ENCODE data around the gene ESRRA.
A peak's percentile ranks its signal among the peaks of the same experiment; 100 is the strongest.

ESRRA gene

DNA sequence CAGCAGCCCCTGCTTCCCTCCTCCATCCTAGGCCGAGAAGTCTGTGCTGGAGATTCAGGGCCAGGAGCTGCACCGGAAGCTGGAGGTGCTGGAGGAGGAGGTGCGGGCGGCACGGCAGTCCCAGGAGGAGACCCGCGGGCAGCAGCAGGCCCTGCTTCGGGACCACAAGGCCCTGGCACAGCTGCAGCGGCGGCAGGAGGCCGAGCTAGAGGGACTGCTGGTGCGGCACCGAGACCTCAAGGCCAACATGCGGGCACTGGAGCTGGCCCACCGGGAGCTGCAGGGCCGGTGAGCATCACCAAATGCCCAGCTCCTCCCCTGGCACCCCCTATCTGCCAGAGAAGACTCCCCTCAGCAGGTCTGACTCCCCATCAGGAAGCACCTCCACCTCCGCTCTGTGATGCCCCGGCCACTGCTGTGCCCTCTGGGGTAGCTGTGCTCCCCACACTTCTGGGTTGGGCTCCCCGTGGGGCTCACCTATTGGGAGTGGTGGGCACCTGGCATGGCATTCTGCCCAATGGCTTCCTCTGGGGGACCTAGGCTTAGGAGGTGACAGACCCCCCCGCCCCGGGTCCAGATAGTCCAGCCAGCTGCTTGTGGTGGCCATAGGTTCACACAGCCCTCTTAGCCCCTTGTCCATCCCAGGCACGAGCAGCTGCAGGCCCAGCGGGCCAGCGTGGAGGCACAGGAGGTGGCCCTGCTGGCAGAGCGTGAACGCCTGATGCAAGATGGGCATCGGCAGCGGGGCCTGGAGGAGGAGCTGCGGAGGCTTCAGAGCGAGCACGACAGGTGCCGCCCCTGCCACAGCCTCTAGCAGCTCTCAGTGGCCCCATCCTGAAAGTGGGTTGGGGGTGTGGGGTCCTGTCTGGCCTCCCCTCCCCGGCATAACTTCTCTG lies 47.0 kb downstream of the ESRRA start:
- no peak for DNase-seq (ENCODE audit: low read depth)

DNA sequence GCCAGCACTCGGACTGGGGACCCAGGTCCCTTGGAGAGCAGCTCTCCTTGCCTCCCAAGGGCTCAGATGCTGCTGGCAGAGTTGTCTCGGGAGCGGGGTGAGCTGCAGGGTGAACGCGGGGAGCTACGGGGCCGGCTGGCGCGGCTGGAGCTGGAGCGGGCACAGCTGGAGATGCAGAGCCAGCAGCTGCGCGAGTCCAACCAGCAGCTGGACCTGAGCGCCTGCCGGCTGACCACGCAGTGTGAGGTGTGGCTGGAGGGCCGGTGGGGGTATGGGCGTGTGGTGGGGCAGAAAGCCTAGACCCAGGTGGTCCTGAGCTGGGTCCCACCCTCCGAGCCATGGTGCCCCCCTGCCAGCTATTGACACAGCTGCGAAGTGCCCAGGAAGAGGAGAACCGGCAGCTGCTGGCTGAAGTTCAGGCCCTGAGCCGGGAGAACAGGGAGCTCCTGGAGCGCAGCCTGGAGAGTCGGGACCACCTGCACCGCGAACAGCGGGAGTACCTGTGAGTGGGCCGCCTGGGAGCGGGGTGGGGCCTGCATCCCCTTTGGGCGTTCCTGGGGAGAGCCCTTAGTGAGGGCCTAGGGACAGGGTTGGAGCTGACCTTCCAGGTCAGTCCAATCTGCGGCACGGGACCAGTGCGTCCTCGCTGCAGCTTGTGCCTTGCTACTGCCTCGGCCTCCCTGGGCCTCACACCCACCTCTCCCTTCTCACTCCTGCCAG lies 47.8 kb downstream of the ESRRA start:
- DNase-seq (ENCODE audit: low read depth), result no peak

DNA sequence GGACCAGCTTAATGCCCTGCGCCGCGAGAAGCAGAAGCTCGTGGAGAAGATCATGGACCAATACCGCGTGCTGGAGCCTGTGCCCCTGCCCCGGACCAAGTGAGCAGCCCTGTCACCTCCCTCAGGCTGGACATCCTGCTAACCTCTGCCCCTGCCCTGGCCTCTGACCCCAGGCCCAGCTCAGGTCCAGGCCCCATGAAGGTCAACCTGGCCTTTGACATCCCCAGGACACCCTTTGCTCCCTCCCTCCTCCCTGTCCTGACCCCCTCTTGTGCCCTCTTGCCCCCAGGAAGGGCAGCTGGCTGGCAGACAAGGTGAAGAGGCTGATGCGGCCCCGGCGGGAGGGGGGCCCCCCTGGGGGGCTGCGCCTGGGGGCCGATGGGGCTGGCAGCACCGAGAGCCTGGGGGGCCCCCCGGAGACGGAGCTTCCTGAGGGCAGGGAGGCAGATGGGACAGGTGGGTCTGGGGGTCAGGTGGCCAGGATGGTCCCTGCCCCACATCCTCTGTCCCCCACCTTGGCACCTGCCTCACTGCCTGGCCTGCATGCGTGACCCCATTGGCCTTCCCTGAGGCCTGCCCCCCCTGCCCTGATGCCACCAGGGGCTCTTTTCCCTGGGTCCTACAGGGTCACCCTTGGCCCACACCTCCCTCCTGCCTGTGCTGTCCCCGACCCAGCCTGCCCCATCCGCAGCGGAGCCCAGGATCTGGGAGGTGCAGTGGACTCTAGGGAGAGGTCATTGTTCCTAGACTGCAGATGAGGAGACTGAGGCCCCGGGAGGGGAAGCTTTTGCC lies 48.6 kb downstream of the ESRRA start:
- DNase-seq (ENCODE audit: low read depth), result no peak

DNA sequence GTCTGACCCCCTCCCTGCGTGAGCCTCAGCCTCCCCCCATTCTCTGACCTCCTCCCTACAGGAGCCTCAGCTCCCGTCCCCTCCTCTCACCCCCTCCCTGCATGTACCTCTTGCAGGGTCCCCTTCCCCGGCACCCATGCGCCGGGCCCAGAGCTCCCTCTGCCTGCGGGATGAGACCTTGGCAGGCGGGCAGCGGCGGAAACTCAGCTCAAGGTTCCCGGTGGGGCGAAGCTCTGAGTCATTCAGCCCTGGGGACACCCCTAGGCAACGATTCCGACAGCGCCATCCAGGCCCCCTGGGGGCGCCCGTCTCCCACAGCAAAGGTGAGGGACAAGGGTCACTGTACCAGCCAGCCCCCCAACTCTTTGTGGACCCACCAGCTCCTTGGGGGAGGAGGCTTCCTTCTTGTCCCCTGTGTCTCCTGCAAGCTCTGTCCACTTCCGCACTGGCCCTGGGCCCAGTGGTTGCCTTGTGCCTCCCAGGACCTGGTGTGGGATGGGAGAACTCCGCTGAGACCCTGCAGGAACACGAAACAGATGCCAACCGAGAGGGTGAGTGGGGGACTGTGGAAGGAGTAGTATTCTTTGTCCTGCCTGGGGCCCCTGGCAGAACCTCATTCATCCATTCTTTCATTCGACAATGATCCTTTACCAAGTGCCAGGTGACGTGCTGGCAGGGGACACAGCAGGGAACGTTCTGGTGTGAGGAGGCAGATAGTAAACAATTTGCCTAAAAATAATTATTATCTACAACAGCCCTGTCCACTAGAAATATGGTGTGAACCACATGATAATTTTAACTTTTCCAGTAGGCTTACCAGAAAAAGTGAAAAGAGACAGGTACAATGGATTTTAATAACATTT lies 50.0 kb downstream of the ESRRA start:
- DNase-seq (ENCODE audit: low read depth), result peak; percentile 74

DNA sequence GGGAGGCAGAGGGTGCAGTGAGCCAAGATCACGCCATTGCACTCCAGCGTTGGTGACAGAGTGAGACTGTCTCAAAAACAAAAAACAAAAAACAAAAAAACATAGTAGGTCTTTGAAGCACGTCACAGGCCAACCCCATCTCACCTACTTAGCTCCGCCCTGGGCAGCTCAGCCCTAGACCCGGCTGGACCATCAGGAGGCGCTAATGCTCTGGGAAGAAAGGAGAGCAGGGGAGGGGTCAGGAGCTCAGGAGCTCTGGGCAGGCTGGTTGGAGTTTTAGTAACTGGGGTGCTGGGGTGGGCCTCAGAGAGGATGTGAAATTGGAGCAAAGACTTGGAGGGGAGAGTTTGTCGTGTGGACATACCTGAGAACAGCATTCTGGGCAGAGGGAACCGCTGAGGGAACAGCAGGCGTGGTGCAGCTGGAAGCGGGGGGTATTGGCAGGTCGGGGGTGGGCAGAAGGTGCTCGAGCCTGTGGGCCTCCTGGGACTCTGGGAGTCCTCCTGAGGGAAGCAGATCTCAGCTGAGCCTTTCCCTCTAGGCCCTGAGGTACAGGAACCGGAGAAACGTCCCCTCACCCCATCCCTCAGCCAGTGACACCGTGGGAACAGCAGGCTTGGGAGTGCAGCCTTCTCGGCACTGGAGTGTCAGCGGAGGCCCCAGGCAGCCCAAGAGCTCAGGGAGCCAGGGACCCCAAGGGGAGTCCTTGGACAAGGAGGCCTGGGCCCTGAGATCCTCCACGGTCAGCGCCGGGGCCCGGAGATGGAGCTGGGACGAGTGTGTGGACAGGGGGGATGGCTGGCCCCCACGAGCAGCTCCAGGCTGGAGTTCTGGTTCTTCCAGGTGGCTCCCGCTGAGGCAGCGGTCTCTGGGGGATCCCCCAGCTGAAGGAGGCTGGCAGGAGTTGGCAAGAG lies 51.4 kb downstream of the ESRRA start:
- DNase-seq (ENCODE audit: low read depth), result no peak

DNA sequence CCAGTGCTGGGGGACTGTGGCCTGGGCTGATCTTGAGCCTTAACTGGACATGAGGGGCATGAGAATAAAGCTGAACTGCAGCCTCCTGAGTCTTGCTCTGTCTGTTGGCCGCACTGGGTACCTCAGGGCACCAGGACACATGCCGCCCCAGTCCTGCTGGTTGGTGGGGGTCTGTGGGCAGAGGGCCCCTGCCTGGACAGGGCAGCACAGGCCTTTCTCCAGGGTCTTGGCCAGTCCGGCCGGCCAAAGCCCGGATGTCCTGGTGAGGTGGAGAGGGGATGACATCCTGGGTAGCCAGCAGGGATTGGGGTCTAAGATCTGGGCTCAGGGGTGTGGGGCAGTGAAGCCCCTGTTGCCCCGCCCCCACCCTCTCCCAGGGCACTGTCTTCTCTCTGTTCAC lies 52.1 kb downstream of the ESRRA start:
- no peak for DNase-seq (ENCODE audit: low read depth)

DNA sequence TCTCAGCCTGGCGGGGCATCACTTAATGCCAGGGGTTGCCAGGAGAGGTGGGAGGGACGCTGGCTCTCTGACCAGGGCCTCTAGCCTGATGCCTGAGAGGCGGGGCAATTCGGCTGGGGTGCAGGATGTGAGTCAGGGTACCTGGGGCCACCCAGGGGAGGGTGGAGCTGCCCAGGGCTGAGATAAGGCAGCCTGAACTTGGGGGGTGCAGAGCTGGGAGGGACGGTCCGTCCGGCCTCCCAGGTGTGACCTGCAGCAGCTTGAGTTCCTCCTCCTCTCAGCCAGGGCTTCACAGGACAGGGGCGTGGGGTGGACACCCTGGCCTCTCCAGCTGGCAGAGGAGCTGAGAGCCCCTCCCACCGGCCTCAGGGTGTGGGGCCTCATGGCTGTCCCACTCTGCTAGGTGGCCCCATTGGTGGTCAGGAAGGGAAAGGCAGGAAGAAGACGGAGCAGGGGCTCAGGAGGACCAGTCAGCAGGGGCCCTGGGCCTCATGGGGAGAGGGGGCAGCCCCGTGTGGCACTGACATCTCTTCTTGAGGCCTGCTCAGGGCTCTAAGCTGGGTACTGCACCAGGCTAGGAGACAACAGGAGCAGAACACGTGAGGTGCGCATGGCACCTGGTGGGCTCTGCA lies 52.7 kb downstream of the ESRRA start:
- no peak for DNase-seq (ENCODE audit: low read depth)

DNA sequence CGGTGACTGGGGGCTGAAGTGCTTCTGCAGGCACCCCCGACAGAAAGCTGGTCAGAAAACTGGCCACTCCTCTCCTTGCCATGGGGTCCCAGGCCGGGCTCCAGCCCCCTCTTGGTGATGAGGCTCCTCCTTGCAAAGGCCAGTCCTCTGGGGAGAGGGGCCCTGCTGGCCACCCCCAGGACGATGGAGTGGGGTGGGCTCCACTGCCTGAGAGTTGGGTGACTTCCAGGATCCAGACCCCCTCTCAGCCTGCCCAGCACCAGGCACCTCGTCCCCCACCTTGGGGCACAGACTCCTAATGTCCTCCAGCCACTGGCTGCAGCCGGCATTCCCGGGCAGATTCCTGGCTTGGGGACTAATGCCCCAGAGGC lies 53.2 kb downstream of the ESRRA start:
- DNase-seq (ENCODE audit: low read depth), result no peak

DNA sequence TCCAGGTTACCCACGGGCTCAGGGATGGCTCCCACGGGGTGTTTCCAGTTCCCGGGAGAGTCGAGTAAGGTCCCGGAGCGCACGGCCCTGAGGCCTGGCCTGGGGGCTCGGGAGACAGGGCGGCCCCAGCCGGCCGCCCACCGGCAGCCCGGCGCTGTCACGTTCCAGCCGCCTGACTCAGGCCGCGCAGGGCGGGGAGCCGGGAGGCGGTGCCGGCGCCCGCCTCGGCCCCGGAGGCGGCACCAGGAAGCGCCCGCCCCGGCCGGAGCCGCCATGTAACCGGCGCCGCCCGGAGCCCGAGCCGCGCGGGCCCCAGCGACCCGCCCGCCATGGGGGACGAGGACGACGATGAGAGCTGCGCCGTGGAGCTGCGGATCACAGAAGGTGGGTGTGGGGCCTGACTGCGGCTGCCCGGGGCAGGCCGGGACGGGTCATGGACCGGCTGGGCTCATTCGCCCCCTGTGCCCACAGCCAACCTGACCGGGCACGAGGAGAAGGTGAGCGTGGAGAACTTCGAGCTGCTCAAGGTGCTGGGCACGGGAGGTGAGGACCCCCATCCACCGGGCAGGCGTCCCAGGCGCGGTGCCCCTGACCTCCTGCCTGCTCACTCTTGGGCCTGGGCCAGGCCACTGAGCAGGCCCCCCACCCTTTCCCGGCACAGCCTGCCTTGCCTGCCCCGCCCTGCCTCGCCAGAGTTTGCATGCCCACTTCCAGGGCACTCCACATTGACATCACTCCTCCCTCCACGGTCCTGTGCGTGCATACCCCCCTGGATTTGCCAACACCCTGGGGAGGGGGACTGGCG lies 53.8 kb downstream of the ESRRA start, which contains the start of gene RPS6KA4:
RPS6KA4 (plus strand) TSS at position 256 of the 805 bp plus-strand sequence; CDS start at position 330, 74 bp downstream.
- peak; percentile 47 for DNase-seq (ENCODE audit: low read depth)

DNA sequence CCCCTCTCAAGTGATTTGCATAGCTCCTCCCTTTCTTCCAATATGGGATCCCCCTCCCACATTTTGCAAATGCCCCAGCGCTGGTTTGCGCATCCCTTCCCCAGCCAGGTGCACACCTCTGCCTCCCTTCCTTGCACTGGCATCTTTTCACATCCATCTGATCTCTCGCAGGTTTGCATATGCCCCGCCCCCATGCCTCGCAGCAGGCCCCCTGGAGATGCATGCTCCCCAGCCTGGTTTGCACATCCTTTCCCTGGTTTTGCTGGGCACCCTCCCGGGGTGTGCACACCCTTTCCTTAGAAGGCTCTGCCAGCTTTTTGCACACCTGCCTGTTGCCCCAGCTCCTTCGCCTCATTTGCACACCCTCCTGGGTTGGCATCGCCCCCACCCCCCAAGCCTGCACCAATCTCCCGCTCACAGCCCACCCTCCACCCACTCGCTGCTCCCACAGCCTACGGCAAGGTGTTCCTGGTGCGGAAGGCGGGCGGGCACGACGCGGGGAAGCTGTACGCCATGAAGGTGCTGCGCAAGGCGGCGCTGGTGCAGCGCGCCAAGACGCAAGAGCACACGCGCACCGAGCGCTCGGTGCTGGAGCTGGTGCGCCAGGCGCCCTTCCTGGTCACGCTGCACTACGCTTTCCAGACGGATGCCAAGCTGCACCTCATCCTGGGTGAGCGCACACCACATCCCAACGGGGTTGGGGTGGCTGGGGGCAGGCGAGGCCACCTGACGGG lies 54.6 kb downstream of the ESRRA start:
- DNase-seq (ENCODE audit: low read depth), result no peak

DNA sequence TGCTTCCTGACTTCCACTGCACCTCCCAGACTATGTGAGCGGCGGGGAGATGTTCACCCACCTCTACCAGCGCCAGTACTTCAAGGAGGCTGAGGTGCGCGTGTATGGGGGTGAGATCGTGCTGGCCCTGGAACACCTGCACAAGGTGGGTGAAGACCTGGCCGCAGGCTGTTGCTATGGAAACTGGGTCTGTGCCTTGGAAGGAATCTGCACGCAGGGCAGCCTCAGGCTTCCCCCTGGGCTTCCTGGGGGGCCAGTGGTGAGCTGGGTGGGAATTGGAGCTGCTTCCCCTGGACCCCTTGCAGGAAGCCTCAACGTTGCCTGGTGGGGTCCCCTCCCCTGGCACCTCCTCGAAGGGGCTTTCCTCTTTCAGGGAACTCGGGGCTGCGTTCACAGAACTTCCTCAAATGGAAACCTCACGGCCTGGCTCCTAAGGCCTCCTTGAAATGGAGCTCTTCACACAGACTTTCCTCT lies 55.2 kb downstream of the ESRRA start:
- DNase-seq (ENCODE audit: low read depth), result no peak

DNA sequence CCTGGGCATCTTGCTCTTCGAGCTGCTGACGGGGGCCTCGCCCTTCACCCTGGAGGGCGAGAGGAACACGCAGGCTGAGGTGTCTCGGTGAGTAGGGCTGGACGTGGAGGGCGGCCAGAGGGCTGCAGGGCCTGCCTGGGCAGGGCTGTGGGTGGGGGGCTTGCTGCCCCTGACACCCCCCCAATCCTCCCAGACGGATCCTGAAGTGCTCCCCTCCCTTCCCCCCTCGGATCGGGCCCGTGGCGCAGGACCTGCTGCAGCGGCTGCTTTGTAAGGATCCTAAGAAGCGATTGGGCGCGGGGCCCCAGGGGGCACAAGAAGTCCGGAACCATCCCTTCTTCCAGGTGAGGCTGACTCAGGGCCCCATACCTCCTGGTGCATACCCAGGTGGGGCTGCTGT lies 56.3 kb downstream of the ESRRA start:
- no peak for DNase-seq (ENCODE audit: low read depth)

DNA sequence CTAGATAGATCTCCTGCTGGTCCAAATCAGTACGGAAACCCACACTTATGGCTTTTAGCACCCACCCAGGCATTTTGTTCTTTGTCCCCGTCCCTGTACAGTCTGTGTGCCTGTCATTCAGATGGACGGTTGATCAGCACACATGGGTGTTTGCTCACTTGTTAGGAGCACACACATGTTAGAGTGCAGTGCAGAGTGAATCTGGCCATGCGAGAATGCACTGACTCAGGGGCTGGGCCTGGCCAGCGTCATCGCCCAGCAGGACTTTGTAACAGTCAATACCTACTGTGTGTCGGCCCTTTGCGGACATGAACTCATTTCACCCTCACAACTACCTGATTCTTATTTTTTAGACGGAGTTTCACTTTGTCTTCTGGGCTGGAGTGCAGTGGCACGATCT lies 57.0 kb downstream of the ESRRA start:
- no peak for DNase-seq (ENCODE audit: low read depth)

DNA sequence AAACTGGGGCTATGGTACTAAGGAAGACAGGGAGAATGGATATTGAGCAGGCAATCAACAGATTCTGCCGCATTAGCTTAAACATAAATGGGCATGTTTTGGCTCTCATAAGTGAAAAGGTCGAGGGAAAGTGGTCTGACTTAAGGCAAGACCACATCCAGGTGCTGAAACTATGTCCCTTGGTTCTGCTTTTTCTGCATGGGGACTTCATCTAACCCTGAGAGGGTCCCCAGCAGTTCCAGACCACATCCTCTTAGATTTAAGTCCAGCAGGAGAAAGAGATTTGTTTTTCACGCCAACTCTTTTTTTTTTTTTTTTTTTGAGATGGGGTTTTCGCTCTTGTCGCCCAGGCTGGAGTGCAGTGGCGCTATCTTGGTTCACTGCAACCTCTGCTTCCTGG lies 59.1 kb downstream of the ESRRA start:
- DNase-seq (ENCODE audit: low read depth), result no peak

DNA sequence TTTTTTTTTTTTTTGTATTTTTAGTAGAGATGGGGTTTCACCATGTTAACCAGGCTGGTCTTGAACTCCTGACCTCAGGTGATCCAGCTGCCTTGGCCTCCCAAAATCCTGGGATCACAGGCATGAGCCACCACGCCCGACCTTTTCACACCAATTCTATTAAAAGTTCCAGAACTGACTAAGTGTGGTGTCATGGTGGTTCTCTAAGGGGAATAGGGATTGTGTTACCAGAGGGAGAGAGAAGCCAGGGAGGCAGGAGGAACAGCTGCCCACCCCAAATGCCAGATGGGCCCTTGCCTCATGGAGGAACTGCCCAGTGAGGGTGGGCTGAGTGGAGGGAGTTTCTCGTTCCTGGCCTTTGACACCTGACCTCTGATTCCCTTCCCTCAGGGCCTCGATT lies 59.6 kb downstream of the ESRRA start:
- no peak for DNase-seq (ENCODE audit: low read depth)
